ENCODE measurements around the gene GREM1. TPM values are rescaled to one million over a fixed set of nuclear protein-coding genes. Genes with fewer than 3 reads are reported as not detected.

GREM1 gene
- total RNA-seq, 3 donors from 2014 or later (not counting 1 experiment from before 2014, with no cell fraction given) = not detected

- H3K27me3 Mint-ChIP-seq (ENCODE audit: low read depth in 2 of 2) = peaks cover 0 to 5% of the 10 kb centered on the region in 2 donors
- intact Hi-C loops (cut with micrococcal nuclease) = no loop called here
- Histone ChIP-seq H3K27ac (ENCODE audit: low read length) (no peak overlapping the region), H3K27me3 (ENCODE audit: control insufficient read depth, insufficient read depth, low read length) (no peaks in the 10 kb centered on the region), H3K9me3 (ENCODE audit: control insufficient read depth, insufficient read depth, low read length) (no peaks in the 10 kb centered on the region), H3K4me3 (ENCODE audit: low read length) (no peak overlapping the region), H3K36me3 (ENCODE audit: control insufficient read depth, insufficient read depth, low read length) (no peaks in the 10 kb centered on the region), H3K4me1 (ENCODE audit: control insufficient read depth, insufficient read depth, low read length) (no peaks in the 10 kb centered on the region)
- no peak overlapping the region for H3K27ac Mint-ChIP-seq
- WGBS (ENCODE audit: insufficient coverage) = 80% methylated on average over 1 of the region's 1 CpG
- H3K4me1 Mint-ChIP-seq = no peaks in the 10 kb centered on the region
- DNase-seq = no peak
- H3K9me3 Mint-ChIP-seq = no peaks in the 10 kb centered on the region
- no peak overlapping the region for H3K4me3 Mint-ChIP-seq
- no peak for TF ChIP-seq CTCF (IDR thresholded peaks at IDR 0.05)
- H3K36me3 Mint-ChIP-seq = no peaks in the 10 kb centered on the region
- ATAC-seq = no peak
Observed at GRCh38 chr15:32685576-32685975, 32.2 kb upstream of the GREM1 start.

GRCh38 chr15:32687556-32687955 is 30.2 kb upstream of the GREM1 start:
- H3K36me3 Mint-ChIP-seq = no peaks in the 10 kb centered on the region
- ATAC-seq = no peak
- H3K4me3 ChIP-seq (ENCODE audit: low read length) = no peak overlapping the region
- no peaks in the 10 kb centered on the region for H3K4me1 Mint-ChIP-seq
- no peak for DNase-seq
- H3K4me3 Mint-ChIP-seq = no peak overlapping the region
- intact Hi-C loops (cut with micrococcal nuclease) = no loop called here
- no peaks in the 10 kb centered on the region for H3K4me1 ChIP-seq (ENCODE audit: control insufficient read depth, insufficient read depth, low read length)
- no peaks in the 10 kb centered on the region for H3K27me3 ChIP-seq (ENCODE audit: control insufficient read depth, insufficient read depth, low read length)
- WGBS (ENCODE audit: insufficient coverage) = 97% methylated on average over 2 of the region's 5 CpGs
- no peaks in the 10 kb centered on the region for H3K36me3 ChIP-seq (ENCODE audit: control insufficient read depth, insufficient read depth, low read length)
- H3K27ac Mint-ChIP-seq = no peak overlapping the region
- no peak for TF ChIP-seq CTCF (IDR thresholded peaks at IDR 0.05)
- no peak overlapping the region for H3K27ac ChIP-seq (ENCODE audit: low read length)
- H3K27me3 Mint-ChIP-seq (ENCODE audit: low read depth in 2 of 2) = peaks cover 0 to 5% of the 10 kb centered on the region in 2 donors
- no peaks in the 10 kb centered on the region for H3K9me3 ChIP-seq (ENCODE audit: control insufficient read depth, insufficient read depth, low read length)
- H3K9me3 Mint-ChIP-seq = no peaks in the 10 kb centered on the region

- Mint-ChIP-seq H3K9me3 (no peaks in the 10 kb centered on the region), H3K4me1 (no peaks in the 10 kb centered on the region), H3K27ac (no peak overlapping the region), H3K4me3 (no peak overlapping the region), H3K27me3 (ENCODE audit: low read depth in 2 of 2) (peaks cover 0 to 5% of the 10 kb centered on the region in 2 donors), H3K36me3 (no peaks in the 10 kb centered on the region)
- H3K4me1 ChIP-seq (ENCODE audit: control insufficient read depth, insufficient read depth, low read length) = no peaks in the 10 kb centered on the region
- no peak overlapping the region for H3K4me3 ChIP-seq (ENCODE audit: low read length)
- DNase-seq (no peak), ATAC-seq (no peak)
- no peak for TF ChIP-seq CTCF (IDR thresholded peaks at IDR 0.05)
- no peaks in the 10 kb centered on the region for H3K36me3 ChIP-seq (ENCODE audit: control insufficient read depth, insufficient read depth, low read length)
- no peaks in the 10 kb centered on the region for H3K27me3 ChIP-seq (ENCODE audit: control insufficient read depth, insufficient read depth, low read length)
- intact Hi-C loops (cut with micrococcal nuclease) = no loop called here
- H3K9me3 ChIP-seq (ENCODE audit: control insufficient read depth, insufficient read depth, low read length) = no peaks in the 10 kb centered on the region
- H3K27ac ChIP-seq (ENCODE audit: low read length) = no peak overlapping the region
- WGBS (ENCODE audit: insufficient coverage) = 82% methylated on average over 2 of the region's 2 CpGs
Observed at GRCh38 chr15:32688151-32688639, 29.6 kb upstream of the GREM1 start.

Measured in natural killer cell (primary cell).